HG03342 (cell line): ENCODE data around the gene FOS.
"Not testable (repeated sequence)": the region's sequence is repeated elsewhere in the genome, so short reads cannot be mapped to it uniquely, and the experiment has no call there.

Experiments
- ATAC-seq: cut with Tn5 transposase; IDR thresholded peaks from one replicate; pipeline ENCODE4 v1.9.1; 2021; ENCODE audit warnings: mild to moderate bottlenecking, moderate library complexity; ENCODE audit not compliant: unreplicated experiment

FOS gene

DNA sequence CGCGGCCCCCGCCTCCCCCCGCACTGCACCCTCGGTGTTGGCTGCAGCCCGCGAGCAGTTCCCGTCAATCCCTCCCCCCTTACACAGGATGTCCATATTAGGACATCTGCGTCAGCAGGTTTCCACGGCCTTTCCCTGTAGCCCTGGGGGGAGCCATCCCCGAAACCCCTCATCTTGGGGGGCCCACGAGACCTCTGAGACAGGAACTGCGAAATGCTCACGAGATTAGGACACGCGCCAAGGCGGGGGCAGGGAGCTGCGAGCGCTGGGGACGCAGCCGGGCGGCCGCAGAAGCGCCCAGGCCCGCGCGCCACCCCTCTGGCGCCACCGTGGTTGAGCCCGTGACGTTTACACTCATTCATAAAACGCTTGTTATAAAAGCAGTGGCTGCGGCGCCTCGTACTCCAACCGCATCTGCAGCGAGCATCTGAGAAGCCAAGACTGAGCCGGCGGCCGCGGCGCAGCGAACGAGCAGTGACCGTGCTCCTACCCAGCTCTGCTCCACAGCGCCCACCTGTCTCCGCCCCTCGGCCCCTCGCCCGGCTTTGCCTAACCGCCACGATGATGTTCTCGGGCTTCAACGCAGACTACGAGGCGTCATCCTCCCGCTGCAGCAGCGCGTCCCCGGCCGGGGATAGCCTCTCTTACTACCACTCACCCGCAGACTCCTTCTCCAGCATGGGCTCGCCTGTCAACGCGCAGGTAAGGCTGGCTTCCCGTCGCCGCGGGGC is at the start of gene FOS:
Gene FOS (plus strand): TSS at position 407 of the 731 bp plus-strand sequence. CDS start 155 bp downstream, at position 562.
- peak; percentile 70 for ATAC-seq

DNA sequence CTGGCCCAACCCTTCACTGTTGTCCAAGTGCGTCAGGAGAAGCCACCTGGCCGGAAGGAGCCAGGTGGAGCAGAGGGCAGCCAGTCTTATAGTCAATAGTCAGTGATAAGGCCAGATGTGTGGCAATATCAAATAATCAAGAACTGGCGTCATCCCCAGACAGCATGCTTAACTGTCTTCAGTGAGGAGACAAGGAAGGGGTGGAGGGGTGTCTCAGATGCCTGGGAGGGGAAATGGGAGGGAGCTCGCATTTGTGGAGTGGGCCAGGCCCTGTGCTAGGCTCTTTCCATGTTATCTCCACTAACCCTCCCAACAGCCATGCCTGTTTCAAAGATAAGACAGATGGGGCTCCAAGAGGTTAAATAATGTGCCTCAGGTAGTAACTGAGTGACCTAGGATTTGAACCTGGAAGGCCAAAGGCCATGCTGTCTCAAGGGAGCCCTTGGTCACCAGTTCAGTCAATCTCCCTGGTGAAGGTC is 48.9 kb upstream of the FOS start:
- ATAC-seq = no peak

DNA sequence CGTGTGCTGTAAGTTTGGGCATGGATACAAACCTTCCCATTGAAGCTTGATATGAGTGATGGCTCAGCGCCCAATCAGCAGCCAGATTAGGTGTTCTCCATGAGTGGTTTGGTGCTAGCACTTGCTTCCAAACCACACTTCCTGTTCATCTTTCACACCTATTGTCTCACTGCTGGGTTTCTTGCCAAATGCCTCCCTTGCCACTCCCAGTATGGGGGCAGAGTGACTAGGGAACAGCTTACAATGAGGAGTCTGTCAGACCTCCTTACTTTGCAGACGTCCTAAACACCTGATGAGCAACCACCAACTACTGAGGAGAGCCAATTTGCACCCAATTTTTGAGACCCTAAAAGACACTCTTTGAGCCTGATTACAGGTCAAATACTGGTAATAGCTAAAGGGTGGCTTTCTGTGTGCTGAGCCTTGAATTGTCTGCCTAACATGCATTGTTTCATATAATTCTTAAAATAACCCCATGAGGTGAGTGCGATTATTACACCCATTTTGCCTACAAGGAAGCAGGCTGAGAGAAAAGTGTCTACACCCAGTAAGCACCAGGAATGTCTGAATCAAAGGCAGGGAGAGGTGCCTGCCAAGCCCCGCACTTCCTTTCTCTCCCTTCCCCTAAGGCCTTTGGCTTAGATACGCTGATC is 48.4 kb upstream of the FOS start:
- ATAC-seq = no peak

DNA sequence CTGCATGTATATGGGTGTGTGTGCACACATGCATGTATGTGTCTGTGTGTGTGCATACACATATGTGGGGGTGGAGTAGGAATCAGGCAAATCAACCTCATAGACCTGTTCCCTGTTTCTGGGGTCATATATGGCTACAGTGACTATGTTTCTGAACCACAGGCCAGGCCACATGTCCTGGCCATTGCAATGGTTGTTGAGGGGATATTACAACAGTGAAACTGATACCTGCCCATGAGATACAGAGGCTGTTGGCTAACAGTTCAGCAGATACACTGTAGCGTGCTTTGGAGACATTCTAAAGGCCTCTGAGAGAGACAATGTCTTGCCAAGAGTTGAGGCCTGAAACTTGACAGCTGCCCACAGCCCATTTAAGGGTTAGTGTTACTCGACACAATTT is 47.3 kb upstream of the FOS start:
- no peak for ATAC-seq

DNA sequence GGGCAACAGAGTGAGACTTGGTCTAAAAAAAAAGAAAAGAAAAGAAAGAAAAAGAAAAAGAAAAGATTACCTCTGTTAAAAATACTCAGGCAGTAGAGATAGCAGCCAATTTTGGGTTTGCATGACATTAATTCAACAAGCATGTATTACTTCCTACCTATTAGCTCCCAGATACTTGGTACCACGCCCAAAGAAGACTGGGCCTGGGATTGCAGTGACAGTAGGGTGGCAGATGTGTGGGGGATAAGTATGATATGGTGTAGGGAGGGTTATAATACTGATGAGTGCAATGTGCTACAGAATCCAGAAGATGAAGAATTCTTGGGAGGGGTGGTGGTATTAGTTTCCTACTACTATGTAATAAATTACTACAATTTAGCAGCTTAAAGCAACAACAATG is 46.4 kb upstream of the FOS start:
- no peak for ATAC-seq

DNA sequence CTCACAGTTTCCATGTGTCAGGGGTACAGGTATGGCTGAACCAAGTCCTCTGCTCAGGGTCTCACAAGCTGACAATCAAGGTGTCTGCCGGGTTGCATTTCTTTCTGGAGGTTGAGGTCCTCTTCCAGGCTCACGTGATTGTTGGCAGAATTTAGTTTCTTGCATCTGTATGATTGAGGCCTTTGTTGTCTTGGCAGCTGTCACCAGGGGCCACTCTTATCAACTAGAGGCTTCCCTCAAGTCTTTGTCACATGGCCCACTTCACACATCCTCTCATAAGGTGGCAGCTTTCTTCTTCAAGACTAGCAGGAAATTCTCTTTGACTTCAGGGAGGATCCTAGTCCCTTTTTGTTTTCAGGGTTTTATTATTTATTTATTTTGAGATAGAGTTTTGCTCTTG is 46.0 kb upstream of the FOS start:
- ATAC-seq = no peak

DNA sequence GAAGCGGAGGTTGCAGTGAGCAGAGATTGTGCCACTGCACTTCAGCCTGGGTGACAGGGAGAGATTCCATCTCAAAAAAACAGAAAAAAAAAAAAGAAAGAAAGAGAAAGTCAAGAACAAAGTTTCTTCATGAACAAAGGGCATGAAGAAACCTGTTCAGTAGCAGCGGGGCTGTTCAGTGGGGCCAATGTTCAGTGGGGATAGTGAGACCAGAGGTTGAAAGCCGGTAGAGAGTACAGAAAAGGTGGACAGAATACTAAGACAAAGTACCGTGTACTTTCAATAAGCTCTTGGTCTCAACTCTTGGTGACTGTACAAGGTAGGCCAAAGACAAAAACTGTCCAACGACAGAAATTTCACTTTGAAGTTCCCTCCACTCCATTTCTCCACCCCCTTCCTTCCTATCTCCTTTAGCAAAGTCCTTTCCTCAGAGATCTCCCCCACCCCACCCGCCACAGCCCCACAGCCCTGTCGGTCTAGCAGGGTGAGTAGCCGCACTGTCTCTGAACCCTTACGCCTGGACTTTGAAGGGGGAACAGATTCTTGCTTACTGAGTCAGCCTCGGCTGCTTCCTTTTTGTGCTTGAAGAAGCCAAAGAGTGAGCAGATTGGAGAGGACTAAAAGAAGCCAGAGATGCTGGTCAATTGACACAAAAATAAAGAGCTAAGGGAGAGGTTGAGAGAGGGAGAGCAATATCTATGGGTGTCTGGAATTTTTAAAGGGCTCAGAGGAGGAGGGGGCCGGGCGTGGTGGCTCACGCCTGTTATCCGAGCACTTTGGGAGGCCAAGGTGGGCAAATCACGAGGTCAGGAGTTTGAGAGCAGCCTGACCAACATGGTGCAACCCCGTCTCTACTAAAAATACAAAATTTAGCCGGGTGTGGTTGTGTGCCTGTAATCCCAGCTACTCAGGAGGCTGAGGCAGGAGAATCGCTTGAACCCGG is 44.2 kb upstream of the FOS start:
- no peak for ATAC-seq

DNA sequence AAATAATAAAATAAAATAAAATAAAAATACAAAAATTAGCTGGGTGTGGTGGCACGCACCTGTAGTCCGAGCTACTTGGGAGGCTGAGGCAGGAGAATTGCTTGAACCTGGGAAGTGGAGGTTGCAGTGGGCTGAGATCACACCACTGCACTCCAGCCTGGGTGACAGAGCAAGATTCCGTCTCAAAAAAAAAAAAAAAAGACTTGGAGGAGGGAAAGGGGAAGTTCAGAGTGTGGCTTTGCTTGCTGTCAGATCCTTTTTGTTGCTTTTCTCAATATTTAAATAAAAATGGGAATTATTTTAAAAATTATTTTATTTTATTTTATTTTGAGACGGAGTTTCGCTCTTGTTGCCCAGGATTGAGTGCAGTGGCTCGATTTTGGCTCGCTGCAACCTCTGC is 43.4 kb upstream of the FOS start:
- not testable (repeated sequence) for ATAC-seq

DNA sequence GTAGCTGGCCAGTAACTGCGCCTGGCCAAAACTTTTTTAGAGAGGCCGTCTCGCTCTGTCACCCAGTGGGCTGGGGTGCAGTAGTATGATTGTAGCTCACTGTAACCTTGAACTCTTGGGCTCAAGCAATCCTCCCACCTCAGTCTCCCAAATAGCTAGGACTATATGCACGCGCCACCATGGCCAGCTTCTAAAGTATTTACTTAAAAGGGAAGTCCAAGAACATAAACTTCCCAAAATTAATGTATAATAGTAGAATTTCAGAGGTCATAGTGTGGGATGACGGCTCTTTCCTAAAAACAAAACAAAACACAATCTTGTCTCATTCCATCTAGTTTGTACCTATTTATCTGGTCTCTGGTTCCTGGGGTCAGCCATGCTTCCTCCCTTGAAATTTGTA is 42.2 kb upstream of the FOS start:
- ATAC-seq = no peak

DNA sequence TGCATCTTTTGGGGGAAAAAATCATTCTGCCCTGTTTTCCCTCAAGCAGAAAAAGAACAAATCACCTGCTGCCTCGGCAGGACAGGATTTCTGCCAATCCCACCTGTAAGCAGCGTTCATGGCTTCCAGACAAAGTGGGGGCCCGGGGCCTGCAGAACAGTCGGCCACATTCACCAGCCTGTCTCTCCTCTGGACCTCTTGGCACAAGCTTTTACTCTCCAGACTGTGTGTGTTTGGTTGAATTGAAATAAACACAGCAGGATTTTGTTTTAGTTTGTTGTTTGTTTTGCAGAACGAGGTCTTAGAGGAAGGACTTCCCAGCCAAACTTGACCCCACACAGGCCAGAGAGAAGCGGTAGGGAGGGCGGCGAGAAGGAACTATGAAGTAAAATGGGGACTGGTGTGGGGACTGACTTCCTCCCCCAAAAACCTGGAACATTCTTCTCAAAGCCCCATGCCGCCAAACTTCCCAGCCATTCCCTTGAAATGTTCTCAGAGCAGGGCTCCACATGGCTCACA is 41.7 kb upstream of the FOS start:
- ATAC-seq = no peak

DNA sequence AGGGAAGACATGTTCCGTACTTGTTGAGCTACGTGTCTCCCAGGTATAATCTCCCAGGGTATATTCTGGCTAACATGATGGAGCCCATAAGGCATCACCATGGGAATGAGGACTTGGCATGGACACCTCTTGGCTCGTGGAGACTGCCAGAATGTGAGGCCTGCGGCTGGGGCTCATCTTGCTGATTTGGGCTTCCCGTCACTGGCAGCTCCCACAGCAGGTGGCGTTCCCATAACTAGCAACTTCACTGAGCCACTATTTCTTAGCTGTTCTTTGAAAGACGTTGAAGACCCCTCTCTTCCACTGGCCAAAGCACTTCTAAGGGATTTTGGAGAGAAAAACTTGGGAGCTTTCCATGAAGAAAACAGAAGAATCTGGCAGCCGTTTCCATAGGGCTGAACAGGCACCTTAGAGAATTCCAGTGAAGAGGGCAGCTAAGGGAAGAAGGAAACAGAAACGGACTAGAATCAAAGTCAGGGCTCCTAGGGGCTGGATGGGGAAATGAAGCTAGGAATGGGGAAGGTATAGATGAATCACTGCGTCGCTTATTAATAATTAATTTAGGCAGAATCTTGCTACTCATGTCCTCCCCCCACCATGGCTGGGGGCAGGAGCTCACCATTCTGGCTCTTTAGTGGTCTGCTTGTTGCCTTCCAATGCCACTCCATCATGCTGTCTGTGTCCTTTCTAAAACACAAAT is 39.7 kb upstream of the FOS start:
- no peak for ATAC-seq

DNA sequence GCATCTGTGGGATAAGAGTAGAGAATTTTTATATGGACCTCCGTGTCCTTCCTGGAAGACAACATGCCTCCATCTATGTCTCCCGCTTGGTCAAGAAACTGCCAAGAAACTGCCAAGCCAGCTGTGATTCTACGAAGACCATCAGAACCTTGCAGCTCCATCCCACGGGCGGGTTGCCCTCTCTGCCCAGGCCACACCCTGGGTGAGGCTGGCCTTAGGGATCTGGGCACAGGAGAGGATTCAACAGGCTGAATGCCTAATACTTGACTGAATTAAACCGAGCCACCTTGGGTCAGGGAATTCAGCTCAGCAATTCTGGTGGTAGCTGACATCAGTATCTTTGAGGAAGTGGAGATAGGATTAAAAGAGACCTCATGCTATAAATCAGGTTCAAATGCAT is 37.8 kb upstream of the FOS start:
- no peak for ATAC-seq

DNA sequence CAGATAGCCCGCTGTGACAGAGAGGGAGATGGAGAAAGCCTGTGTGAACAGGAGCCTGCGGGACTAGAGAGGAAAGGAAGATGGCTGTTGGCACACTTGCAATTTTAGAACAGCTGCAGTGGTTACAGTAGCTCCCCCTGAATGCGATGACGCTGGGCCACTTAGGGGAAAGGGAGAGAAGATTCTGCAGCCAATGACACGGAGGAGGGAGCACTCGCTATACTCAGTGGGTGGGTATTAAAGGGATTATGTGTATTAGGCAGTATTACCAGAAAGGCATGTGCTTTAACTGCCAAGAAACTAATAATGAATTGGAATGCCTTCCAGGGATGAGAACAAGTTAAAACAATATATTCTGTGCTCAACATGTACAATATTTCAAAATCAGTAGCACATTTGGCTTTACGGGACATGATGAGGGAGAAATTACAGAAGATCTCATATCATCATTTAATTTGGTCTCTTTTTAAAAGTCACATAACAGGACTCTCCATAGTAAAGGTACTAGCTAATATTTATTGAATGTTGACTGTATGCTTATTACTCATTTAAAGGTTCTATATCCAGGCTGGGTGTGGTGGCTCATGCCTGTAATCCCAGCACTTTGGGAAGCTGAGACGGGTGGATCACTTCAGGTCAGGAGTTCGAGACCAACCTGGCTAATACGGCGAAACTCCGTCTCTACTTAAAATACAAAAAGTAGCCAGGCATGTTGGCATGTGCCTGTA is 35.9 kb upstream of the FOS start:
- no peak for ATAC-seq

DNA sequence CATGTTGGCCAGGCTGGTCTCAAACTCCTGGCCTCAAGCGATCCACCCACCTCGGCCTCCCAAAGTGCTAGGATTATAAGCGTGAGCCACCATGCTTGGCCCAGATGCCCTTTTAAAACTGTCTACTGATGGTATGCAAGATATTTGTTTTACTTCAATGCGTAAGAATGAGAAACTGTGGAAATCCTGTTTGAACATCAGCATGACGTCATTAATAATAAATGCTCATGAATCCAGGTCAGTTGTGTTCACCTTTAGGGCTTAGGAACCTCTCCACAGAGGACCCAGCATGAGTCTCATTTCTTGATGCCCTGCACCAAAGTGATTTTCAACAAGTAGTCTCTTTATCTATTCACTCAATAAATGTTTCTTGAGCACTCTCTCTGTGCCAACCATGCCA is 34.5 kb upstream of the FOS start:
- no peak for ATAC-seq

DNA sequence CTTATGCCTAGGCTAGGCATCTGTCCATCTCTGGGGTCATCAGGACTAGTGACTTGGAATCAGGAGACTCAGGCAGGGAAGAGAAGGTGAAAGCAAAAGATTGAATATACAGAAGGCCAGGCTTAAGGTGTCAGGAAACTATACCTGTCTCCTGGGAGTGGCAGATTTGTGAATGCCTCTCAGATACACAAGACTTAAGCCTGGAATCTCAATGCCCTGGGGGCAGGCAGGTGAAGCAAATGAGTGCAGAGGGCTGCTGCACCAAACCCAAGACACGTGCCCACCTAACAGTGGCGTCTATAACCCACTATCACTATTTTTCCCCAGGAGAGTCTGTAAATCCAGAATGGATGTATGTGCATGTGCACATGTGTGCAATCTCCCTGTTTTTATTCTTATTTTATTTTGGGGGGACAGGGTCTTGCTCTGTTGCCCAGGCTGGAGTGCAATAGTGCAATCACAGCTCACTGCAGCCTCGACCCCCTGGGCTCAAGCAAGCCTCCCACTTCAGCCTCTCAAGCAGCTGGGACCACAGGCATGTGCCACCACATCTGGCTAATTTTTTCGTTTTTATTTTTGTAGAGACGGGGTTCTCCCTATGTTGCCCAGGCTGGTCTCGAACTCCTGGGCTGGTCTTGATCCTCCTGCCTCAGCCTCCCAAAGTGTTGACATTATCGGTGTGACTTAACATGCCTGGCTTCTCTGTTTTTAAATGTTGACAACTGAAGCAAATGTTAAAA is 31.9 kb upstream of the FOS start:
- no peak for ATAC-seq

DNA sequence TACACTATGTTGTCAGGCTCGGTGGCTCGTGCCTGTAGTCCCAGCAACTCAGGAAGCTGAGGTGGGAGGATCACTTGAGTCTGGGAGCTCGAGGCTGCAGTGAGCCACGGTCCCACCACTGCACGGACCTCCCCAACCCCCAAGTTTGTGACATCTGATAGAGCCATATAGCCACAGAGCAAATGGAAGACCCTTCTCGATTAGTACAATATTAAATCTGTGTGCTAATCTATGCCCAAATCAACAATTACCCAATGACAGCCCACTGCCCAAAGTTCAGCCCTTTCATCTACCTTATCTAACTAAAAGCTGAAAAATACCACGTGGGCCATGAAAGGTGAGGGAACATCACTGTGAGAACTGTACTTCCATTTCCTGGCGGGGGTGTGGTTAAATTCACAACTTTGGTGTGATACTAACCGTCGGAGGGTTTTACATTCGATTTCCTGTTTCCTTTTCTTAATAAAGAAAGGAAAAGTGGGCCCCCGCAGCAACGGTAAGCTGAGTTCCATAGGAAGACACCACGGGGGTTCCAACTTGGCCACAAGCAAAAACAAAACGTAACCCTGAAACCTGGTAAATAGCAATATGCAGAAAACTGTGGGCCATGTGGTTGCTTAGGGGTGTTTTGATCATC is 31.2 kb upstream of the FOS start:
- no peak for ATAC-seq

DNA sequence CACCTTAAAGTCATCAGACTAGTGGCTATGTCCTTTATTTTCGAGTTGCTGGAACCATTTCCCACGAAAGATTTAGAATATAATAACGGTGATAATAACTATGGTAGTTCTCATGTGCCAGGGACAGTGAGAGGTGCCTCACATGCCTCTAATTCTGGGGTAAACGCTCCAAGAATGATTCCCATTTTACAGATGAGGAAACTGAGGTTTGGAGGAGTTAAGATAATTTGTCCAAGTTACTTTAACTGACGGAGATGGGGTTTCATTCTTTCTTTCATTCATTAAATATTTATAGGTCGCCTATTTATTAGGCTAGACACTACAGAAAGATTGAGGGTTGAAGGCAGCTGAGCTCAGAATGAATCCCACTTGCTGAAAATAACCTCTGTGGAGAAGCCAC is 30.7 kb upstream of the FOS start:
- no peak for ATAC-seq

DNA sequence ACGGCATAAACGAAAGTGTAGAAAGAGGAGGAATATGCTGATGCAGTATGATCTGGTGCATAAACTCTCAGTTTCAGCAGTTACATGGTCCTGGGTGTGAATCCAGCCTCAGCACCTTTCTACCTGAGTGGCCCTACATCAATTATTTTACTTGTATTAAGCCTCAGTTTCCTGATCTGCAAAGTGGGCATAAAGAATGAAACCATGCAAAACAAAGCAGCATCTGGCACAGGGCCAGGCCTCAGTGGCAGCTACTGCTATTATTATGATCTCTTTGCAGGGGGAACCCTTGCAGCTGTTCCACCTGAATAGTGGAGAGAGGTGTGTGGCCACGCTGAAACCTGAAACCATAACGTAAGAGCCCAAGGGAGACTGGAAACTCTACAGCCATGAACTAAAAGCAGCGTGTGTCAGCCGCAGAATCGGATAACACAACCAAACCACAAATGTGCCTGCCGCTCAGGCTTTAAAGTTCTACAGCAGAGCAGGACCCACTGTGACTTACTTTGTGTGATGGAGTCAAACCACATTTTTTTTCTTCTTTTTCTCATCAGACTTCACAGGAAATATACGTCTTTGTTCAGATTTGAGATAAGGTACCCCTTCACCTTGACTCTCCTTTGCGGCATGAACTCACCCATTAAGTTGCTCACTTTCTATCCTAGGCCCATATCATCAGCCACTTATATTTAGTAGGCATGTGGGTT is 29.2 kb upstream of the FOS start:
- peak; percentile 83 for ATAC-seq
